SU-DHL-6 (cell line): ENCODE results near the gene ARPC1B.

Experiments used
- H2AFZ ChIP-seq: fragments of 200-600 bp; sonication (generic); 2 replicates; pipeline ENCODE4 v1.6.1; 2014; ENCODE audit warnings: low read depth, mild to moderate bottlenecking, moderate library complexity, mixed read lengths, antibody characterized with exemption, low read length; ENCODE audit not compliant: severe bottlenecking
- H3F3A ChIP-seq: fragments of 200-600 bp; shearing (Covaris generic); 2 replicates; pipeline ENCODE4 v1.6.0; 2016; ENCODE audit warnings: antibody characterized with exemption, mild to moderate bottlenecking; ENCODE audit not compliant: insufficient read depth
- H3K27ac ChIP-seq: fragments of 200-600 bp; sonication (generic); 2 replicates; pipeline ENCODE4 v1.5.1; 2016; ENCODE audit warnings: low read depth, mild to moderate bottlenecking, low read length, moderate library complexity, mixed read lengths
- H3K27me3 ChIP-seq: fragments of 200-600 bp; sonication (generic), shearing (Covaris generic); 2 replicates; pipeline ENCODE4 v1.6.0; 2014; ENCODE audit warnings: mild to moderate bottlenecking, low read length
- H3K36me3 ChIP-seq: fragments of 200-600 bp; sonication (generic); 2 replicates; pipeline ENCODE4 v1.6.1; 2014; ENCODE audit warnings: mild to moderate bottlenecking, low read length, mixed read lengths
- H3K4me2 ChIP-seq: fragments of 300-600, 200-600 bp; shearing (Covaris generic), sonication (generic); 2 replicates; pipeline ENCODE4 v1.6.0; 2014; ENCODE audit warnings: low read length, low read depth, mild to moderate bottlenecking; ENCODE audit not compliant: poor library complexity, severe bottlenecking
- H3K4me3 ChIP-seq: fragments of 200-600 bp; sonication (generic); 2 replicates; pipeline ENCODE4 v1.5.1; 2014; ENCODE audit warnings: antibody characterized with exemption, low read length, mild to moderate bottlenecking, mixed read lengths; ENCODE audit not compliant: insufficient read depth, poor library complexity, severe bottlenecking
- H3K79me2 ChIP-seq: fragments of 200-600 bp; sonication (generic); 2 replicates; pipeline ENCODE4 v1.6.1; 2014; ENCODE audit warnings: mild to moderate bottlenecking, low read length, moderate library complexity; ENCODE audit not compliant: insufficient read depth
- H3K9ac ChIP-seq: fragments of 200-600 bp; sonication (generic); 2 replicates; pipeline ENCODE4 v1.7.0; 2014; ENCODE audit warnings: mild to moderate bottlenecking, low read length
- H3K9me2 ChIP-seq: fragments of 200-600 bp; sonication (generic); replicated peaks from 2 replicates; pipeline ENCODE4 v1.6.1; 2014; ENCODE audit warnings: low read length; ENCODE audit not compliant: insufficient read depth
- H3K9me3 ChIP-seq: fragments of 200-600 bp; sonication (generic); 2 replicates; pipeline ENCODE4 v1.6.1; 2014; ENCODE audit warnings: low read length, mixed read lengths; ENCODE audit not compliant: insufficient read depth
- H4K20me1 ChIP-seq: fragments of 200-600 bp; sonication (generic); 2 replicates; pipeline ENCODE4 v1.6.1; 2014; ENCODE audit warnings: low read depth, mild to moderate bottlenecking, antibody characterized with exemption, low read length, moderate library complexity, mixed read lengths
- EZH2phosphoT487 ChIP-seq: fragments of 200-600 bp; sonication (generic), shearing (Covaris generic); conservative IDR thresholded peaks from 2 replicates; pipeline ENCODE4 v1.6.1; 2018; ENCODE audit warnings: mild to moderate bottlenecking, antibody characterized with exemption, low read length, moderate library complexity, mixed read lengths
- TF ChIP-seq, protein P1 (sequence below): fragments of 200-600 bp; sonication (generic); IDR thresholded peaks from one replicate; pipeline ENCODE4 v1.5.1; 2017; ENCODE audit warnings: antibody characterized with exemption, mild to moderate bottlenecking, low read length, moderate library complexity; ENCODE audit not compliant: insufficient read depth, poor library complexity, severe bottlenecking

ARPC1B gene

DNA sequence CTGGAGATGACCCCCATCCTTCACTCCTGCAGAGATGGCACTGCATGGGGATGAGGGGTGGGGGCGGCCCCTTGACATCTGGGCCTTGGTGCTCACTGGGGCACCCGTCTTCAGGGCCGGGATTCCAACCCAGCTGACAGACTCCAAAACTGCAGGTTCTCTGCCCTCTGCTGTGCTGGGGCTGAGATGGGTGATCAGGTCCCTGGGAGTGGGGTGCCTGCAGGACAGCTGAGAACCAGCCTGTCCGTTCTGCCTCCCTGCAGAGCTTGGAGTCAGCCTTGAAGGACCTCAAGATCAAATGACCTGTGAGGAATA, 19.6 kb downstream of the ARPC1B start:
- Histone ChIP-seq H3K79me2 (no peaks in the 10 kb centered on the region), H3K9me3 (no peaks in the 10 kb centered on the region), H3K4me3 (no peak overlapping the region), H3F3A (peaks cover 42% of the 10 kb centered on the region), H3K36me3 (no peaks in the 10 kb centered on the region), H2AFZ (no peak overlapping the region), H3K9me2 (no peaks in the 10 kb centered on the region), H3K9ac (no peak overlapping the region), H3K27ac (no peak overlapping the region), H3K4me2 (no peak overlapping the region), H3K27me3 (no peaks in the 10 kb centered on the region), H4K20me1 (no peaks in the 10 kb centered on the region; the same call in 1 of the 2 replicates)
- TF ChIP-seq, protein P1, sequence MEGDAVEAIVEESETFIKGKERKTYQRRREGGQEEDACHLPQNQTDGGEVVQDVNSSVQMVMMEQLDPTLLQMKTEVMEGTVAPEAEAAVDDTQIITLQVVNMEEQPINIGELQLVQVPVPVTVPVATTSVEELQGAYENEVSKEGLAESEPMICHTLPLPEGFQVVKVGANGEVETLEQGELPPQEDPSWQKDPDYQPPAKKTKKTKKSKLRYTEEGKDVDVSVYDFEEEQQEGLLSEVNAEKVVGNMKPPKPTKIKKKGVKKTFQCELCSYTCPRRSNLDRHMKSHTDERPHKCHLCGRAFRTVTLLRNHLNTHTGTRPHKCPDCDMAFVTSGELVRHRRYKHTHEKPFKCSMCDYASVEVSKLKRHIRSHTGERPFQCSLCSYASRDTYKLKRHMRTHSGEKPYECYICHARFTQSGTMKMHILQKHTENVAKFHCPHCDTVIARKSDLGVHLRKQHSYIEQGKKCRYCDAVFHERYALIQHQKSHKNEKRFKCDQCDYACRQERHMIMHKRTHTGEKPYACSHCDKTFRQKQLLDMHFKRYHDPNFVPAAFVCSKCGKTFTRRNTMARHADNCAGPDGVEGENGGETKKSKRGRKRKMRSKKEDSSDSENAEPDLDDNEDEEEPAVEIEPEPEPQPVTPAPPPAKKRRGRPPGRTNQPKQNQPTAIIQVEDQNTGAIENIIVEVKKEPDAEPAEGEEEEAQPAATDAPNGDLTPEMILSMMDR, result no peak
- TF ChIP-seq EZH2phosphoT487, result no peak

DNA sequence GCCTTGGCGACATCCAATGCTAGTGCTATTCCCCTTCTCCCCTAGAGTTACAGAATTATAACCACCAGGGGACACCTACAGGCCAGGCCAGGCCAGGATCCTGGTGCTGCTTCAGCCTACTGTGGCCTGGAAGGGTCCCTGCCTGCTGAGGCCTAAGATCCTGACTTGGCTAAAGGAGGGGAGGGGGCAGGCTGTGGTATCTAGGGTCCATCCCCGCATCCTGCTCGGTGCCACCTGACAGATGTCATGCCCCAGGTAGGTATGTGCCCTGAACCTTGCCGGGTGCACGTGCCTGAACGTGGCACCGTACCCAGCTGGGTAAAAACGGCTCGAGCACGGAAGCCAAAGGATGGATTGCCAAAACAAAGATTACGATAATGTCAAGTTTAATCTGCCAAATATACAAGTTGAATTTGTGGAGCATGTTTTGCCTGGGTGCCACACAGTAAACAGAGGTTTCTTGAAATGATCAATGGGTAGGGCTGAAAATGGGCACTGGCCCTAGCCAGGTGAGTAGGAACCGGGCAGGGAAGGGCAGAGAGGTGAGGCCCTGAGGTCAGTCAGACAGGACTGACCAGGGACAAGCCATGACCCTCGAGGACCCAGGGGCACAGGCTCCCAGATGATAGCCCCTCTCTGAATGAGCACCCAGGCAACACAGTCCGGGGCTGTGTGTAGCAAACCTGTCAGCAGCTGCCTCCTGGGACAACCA, 21.2 kb downstream of the ARPC1B start:
- TF ChIP-seq, protein P1, result no peak
- no peak for TF ChIP-seq EZH2phosphoT487
- H3K4me2 ChIP-seq, result no peak overlapping the region
- no peak overlapping the region for H2AFZ ChIP-seq
- peaks cover 42% of the 10 kb centered on the region for H3F3A ChIP-seq
- no peaks in the 10 kb centered on the region; the same call in 1 of the 2 replicates for H4K20me1 ChIP-seq
- H3K4me3 ChIP-seq, result no peak overlapping the region
- H3K36me3 ChIP-seq, result no peaks in the 10 kb centered on the region
- no peaks in the 10 kb centered on the region for H3K9me2 ChIP-seq
- H3K9me3 ChIP-seq, result no peaks in the 10 kb centered on the region
- H3K27ac ChIP-seq, result no peak overlapping the region
- H3K9ac ChIP-seq, result no peak overlapping the region
- no peaks in the 10 kb centered on the region for H3K79me2 ChIP-seq
- no peaks in the 10 kb centered on the region for H3K27me3 ChIP-seq

DNA sequence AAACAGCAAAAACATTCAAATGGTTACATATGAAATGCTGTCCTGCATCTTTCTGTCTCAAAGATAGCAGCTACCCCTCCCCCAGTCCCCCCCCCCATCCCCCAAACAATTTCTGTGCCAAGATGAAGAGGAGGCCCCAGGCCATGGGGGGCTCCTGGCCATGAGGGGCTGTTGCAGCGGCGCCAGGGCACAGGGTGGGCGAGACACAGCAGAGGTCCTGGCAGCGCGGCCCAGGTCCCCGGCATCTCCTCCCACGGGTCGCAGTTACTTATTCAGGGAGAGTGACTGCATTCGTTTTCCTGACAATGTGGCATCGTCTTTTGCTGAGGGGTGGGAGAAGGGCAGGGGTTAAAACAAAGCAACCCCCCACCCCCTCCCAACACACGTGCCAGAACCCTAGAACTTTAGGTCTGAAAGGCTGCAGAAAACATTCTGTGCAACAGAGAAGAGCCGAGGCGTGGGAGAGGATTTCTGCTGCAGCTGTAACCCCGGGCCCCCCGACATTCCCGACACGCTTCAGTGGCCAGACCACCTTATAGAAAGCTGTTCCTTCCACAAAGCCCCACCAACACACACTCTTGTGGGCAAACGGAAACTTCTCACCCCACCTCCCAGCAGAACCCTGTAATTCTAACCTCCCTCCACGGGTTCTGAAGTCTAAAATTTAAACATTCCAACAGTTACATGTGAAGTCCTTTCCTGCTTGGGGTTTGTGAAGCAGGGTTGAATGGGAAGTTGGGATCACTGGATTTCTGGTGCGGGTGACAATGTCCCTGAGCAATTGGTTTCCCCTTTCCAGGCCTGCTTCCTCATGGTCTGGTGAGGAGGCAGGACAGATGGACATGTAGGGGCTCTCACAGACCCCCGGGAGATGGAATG, 22.1 kb downstream of the ARPC1B start:
- Histone ChIP-seq H3K27ac (no peak overlapping the region), H3K36me3 (no peaks in the 10 kb centered on the region), H3F3A (peaks cover 42% of the 10 kb centered on the region), H3K9ac (no peak overlapping the region), H2AFZ (no peak overlapping the region), H3K27me3 (no peaks in the 10 kb centered on the region), H4K20me1 (no peaks in the 10 kb centered on the region; the same call in 1 of the 2 replicates), H3K9me2 (no peaks in the 10 kb centered on the region), H3K9me3 (no peaks in the 10 kb centered on the region), H3K4me3 (no peak overlapping the region), H3K79me2 (no peaks in the 10 kb centered on the region), H3K4me2 (no peak overlapping the region)
- TF ChIP-seq, protein P1, result no peak
- TF ChIP-seq EZH2phosphoT487, result no peak
